GOT3 (cell line): ENCODE measurements around the gene MYDGF.
"Not testable (repeated sequence)": the region's sequence is repeated elsewhere in the genome, so short reads cannot be mapped to it uniquely, and the experiment has no call there.

ENCODE experiments used
- DNase-seq: peaks from one replicate; lab custom pipeline; 2025; ENCODE audit warnings: mixed read lengths; lab: John Stamatoyannopoulos, UW

MYDGF gene

DNA sequence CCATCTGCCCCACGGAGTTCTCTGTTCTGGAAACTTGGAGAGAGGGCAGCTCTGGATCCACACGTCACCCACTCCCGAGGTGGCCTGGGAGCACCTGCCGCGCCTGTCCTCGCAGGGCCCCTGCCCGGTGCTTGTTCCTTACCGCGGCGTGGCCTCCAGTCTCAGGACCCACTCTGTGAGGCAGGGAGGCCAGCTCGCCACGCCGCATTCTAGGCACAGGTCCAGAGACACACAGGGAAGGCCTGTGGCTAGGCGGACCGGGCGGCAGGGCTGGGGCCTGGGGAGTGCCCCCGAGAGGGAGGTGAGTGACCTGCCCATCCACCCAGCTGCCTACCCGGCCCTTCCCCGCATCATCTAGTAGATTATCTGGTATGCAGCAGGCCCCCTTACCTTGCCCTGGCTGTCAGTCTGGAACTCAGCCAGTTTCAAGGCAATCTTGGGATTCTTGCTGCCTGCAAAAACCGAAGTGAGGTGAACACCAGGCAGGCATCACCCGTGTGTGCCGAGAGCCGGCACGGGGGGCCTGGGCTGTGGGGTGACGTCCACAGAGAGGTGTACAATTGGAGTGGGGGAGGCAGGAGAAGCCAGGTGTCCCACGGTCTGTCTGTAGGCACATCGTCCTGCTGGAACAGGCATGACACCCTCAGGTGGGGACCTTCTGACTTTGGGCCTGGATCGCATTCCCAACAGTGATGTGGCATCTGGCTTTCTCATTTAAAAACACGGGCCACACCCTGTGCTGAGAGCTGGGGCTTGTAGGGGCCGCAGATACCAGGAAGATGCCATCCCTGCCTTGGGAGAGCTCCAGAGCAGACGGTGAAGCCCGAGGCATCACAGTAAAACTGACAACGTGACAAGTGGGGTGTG lies 29.9 kb upstream of the MYDGF start:
- DNase-seq: no peak

DNA sequence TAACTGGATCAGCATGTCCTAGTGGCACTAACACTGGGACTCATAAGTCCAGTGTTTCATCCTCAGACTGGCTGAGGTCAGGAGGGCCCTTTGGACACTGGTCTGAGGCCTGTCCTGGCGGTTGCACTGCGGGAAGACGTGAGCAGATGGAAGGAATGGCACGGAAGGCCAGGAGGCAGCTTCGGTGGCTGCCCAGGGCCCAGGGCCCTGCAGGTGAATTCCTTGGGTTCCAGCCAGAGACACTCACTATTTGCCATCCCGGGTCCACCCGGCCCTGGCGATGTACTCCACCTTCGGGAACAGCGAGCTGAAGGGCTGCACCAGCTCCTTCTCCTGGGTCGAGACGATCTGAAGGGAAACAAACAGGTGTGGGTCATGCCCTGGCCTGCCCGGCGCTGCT lies 27.2 kb upstream of the MYDGF start:
- no peak for DNase-seq

DNA sequence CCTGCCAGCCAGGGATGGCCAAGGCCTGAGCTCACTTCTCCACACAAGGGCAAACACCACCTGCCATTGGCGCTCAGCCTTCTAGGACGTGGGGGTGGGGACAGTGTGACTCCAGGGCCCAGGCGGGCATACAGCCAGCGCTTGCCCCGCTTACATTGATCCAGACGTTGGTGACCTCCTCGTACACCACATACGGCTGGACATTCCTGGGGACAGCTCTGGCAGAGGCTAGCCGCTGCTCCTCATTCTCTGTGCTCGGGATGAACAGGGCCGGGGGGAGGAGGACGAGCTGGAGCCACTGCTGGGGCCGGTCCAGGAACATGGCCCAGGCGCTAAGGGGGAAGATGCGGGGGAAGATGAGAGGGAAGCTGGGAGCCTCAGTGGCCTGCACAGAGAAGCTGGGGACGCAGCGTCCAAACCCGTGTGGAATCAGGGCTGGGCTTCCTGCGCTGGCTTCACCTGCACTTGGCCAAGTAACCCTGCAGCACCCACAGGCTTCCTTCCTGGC lies 25.1 kb upstream of the MYDGF start:
- DNase-seq: no peak

DNA sequence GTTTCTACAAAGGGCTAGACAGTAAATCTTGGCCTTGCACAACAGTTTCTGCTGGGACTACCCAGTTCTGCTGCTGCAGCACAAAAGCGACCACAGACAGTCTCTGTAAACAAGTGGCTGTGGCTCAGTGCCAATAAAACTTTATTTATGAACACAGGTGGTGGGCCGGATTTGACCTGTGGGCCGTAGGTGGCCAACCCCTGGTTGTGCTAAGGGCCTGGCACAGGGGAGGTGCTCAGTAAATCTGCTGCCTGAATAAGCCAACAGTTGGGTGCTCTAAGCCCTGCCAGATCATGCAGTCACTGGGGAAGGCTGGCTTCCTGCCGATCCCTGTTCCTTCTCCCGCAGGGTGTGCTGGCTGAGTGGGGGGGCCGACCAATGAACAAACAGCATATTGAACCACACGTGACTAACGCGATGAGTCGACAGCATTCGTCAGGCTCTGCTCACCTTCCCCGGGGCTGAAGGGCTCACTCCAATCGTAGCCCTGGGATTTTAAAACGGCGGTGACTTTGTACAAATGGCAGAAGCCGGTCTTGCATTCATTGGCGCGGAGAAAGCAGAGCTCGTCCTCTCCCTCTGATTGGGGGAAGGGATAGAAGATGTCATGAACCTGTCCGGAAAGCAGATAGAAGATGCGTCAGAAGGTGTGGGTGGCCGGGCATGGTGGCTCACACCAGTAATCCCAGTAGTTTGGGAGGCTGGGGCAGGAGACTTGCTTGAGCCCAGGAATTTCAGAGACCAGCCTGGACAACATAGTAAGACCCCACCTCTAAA lies 24.3 kb upstream of the MYDGF start:
- DNase-seq: peak; percentile 36

DNA sequence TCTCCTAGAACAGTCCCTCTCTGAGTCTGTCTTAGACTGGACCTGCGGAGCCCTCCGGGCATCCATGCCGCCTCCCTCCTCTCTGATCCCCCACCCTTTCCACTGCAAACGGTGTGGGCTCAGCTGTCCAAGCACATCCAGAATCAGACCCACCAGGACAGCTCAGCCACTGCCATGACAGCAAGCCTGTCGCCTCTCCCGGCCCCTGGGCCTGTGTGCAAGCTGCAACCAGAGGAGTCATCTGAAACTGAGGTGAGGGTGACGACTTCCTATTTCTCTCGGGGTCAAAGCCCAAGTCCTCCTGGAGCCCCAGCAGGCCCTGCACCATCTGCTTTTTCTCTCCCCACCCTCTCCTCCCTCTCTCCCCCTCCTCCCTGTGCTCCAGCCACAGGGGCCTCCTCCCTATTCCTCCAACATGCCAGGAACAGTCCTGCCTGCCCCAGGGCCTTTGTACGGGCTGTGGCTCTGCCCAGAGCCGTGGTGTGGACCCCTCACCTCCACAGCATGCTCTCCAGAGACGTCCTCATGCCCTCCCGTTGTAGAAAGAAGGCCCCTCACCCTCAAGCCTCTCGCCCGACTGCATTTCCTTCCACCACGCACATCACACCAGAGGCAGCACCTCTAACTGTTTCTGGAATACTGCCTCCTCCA lies 23.5 kb upstream of the MYDGF start:
- DNase-seq: no peak

DNA sequence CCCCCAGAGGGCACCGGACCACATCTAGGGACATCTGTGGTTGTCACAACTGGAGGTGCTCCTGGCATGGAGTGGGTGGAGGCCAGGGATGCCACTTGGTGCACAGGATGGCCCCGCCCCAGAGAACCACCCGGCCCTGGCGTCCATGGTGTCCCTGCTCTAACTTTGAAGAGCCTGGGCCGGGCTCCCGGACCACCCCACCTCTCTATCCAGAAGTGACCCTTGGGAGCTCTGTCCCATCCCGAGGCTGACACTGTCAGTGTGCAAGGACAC lies 22.9 kb upstream of the MYDGF start:
- DNase-seq: no peak

DNA sequence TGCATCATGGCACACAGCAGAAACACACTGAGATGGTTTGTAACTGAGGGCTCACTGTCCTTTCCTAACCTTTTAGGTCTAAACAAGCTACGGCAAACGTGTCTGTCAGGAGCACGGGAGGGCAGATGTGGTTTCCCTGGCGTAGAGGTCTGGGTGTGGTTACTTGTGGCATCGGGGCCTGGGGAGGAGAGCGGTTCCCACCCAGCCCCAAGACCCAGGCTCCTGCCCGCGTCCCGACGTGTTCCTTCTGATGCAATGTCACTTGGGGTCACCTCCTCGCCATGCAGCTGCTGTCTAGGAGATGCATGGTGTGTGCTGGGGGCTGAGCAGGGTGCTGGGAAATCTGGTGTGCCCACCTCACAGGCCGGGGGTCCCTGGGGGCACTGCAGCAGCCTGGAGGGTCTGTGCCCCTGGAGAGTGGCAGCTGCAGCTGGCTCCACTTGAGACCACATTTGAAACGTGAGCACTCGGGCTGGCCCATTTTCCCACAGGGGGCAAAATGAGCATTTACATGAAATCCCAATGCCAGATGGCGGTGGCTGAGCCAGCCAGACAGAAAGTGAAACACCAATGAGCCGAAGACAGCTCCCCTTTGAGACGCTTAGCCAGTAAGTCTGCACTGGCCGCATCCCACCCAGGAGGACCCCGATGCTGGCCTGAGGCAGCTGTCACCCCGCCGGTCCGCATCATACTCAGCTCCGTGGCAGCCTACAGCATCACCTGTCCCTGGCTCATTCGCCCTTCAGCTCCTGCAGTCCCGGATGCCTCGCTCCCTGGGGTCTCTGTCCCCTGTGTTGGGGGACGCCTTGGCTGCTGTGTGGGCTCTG lies 22.3 kb upstream of the MYDGF start:
- DNase-seq: no peak

DNA sequence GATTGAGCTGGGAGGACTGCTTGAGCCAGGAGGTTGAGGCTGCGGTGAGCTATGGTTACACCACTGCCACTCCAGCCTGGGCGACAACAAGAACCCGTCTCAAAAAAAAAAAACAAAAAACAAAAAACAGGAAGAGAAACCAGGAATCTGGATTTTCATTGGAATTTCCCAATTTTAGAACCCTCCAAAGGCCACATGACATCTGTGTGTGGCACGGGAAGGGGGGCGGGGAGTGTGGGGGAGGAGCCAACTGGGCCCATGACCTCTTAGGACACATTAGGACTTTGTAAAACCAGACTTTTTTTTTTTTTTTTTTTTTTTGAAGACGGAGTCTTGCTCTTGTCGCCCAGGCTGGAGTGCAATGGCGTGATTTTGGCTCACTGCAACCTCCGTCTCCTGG lies 21.2 kb upstream of the MYDGF start:
- DNase-seq: no peak

DNA sequence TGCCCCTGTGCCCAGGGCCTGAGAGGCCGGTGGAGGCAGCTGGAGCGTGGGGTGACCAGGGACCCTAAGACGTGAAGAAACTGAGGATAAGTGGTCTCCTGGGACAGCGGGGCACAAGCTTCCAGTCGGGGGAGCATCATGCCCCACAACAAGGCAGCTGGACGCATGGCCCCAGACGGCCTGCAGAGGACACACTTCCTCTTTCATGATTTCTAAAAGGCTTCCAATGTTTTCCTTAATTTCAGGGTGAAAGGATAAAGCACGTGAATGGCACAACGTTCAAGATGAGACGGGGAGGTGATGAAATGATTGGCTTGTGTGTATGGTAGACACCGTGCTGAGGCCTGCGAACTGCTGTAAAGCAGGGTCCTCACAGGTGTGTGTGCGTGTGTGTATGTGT lies 20.2 kb upstream of the MYDGF start:
- no peak for DNase-seq

DNA sequence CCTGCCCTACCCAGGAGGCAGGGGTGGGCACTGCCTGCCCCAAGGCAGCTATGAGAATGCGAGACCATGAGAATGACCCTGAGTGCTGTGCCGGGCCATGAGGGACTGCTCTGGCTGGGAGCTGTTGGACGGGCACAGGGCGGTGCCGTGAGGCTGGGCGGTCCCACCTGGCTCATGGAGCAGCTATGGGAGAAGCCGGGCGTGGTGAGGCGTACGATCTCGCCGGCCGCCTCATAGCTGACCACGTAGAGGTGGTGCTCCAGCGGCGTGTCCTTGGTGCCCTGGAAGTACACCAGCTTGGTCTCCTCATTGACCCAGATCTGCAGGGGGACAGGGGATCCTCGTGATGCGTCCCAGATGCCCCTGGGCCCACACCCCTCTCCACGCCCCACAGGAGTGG lies 19.3 kb upstream of the MYDGF start:
- DNase-seq: no peak

DNA sequence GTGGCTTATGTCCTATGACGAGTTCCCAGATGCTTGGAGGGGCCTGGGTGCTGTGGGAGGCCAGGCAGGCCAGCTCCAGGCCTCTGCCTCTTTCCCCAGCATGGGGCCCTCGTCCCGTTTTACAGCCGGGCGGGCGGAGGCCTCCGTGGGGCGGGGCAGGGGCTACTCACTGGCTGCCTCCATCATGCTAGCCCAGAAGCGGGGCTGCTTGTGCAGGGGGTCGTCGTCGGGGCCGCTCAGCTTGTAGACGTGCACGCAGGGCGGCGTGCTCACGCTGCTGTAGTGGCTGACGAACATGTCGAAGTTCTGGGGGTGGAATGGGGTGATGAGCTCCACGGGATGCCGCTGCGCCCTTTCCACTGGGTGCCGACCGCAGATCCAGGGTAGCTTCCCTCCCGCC lies 18.4 kb upstream of the MYDGF start:
- no peak for DNase-seq

DNA sequence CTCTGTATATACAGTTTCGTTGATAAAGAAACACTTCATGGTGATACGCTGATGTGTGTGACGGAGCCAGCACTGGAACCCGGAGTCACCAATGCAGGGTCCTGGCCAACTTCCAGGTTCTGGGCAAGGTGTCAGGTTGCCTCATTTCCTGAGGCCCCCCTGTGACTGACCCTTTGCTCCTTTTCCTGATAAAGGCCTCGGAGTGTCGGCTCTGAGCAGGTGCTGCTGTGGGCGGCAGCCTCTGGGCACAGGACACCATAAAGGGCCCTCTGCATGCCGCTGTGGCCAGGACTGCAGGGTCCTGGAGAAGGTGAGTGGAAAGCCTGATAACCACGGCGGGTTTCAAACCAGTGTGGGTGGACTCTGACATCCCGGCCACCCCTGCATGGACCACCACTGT lies 17.3 kb upstream of the MYDGF start:
- no peak for DNase-seq

DNA sequence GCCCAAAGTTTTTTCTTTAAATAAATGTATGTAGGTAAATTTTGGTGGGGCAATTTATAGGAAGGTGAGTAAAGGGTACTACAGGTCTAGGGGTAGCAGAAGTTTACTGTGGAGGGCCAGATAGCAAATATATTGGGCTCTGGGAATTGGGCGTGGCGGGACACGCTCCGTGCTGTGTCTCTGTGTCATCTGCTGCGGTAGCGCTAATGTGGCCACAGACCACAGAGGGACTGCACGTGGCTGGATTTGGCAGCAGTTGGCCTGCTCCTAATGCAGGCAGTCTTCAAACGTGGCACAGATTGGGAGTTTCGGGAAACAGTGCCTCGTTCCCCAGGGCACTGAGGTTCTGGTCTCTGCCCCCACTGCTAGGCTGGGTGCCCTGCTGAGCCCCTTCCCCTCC lies 16.6 kb upstream of the MYDGF start:
- DNase-seq: no peak

DNA sequence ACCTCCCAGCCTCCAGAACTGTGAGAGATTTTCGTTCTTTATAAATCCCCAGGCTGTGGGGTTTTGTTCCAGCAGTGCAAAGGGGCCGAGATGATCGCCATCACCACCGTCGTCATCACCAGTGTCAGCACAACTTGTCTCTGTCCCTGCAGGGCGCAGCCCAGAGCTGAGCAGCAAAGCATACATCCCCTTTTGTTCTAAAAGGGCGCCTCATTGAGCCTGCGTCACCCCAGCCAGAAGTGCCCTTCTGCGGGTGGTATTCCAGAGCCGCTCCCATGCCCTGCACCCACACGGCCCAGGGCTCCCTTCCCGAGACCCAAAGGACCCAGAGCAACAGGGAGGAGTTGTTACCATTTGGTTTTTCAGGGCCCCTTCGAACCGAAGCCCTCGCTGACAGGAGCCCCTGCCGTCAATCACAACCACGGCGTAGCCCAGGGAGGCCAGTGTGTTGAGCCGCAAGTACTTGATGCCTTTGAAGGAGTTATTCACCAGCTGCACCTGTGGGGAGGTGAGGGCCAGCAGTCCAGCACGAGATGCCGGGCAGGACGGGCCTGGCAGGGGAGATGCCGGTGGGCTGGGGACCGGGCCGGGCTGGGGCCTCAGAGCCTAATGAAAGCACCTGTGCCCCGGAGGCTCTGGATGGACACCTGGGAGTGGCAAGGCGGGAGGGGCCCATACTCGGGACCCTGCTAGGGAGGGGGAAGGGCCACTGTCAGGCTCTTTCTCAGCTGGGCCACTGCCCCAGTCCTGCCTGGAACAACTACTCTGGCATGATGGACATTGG lies 14.4 kb upstream of the MYDGF start:
- no peak for DNase-seq

DNA sequence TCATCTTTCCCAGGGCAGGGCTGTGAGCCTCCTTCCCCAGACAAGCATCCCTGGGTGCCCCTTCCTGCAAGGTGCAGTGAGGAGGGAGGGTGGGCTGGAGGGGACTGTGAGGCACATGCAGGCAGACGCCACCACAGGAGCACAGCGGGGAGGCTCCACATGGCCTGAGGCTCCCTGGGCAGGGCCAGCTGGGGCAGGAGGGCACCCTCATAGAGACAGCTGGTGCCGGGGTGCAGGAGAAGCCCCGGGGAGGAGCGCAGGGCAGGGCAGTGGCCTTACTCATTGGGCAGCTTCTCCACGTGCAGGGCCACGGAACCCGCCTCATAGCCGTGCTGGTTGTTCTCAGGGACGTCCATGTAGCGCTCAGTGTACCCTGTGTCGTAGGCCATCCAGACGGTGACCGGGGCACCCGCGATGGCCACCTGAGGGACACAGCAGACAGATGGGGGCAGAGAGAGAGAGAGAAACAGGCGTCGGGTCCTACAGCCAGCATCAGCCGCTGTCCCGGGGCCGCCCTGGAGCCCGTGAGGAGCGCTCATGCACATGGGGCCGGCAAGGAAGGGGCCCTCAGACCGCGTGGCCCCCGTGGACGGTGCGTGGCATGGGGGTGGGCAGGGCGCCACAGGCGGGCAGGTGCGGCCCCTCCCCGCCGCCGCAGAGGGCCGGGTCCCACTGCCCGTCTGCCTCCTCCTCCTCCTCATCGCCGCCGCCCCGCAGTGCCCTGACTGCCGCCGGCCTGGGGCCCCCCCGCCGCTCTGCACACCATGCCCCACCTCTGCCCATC lies 12.5 kb upstream of the MYDGF start:
- no peak for DNase-seq

DNA sequence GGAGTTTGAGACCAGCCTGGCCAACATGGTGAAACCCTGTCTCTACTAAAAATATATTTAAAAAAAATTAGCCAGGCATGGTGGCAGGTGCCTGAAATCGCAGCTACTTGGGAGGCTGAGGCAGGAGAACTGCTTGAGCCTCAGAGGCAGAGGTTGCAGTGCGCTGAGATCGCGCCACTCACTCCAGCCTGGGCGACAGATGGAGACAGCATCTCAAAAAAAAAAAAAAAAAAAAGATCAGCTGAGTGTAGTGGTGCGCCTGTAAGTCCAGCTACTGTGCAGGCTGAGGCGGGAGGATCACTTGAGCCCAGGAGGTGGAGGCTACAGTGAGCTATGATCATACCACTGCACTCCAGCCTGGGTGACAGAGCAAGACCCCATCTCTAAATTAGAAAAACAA lies 9.9 kb upstream of the MYDGF start:
- not testable (repeated sequence) for DNase-seq

DNA sequence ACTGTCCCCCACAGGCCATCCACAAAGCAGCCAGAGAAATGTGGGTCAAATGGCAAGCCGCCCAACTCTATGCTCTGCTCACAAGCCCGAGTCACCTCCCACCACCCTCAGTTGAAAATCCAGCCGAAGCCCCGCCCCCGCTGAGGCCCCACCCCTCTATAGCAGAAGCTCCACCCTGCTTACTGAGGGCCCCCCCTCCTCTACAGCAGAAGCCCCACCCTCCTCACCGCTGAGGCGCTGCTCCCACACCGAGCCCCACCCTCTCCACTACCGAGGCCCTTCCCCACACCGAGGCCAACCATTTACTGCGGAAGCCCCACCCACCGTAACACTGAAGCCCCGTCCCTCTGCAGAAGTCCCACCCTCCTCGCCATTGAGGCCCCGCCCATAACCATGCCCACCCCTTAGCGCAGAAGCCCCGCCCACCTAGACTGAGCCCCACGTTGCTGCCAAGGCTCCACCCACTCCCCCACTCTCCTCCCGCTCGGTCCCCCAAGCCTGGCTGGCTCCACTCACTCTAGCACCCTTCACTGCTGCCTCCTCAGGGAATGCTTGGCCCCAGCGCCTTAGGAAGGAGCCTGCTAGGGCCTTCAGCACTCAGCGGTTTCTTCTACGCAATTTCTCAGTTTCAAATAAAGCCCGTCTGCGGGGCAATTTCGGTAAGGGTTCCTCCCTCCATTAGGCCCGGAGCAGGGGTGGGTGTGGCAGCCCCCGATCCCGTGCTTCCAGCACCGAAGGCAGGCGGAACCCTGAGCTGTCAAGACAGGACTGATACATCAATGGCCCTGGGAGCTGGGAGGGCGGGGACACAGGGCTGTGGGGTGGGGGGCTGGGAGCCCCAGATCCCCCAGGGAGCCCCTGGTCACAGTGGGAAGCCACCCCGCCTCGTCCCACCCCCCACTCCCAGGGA lies 9.0 kb upstream of the MYDGF start:
- no peak for DNase-seq

DNA sequence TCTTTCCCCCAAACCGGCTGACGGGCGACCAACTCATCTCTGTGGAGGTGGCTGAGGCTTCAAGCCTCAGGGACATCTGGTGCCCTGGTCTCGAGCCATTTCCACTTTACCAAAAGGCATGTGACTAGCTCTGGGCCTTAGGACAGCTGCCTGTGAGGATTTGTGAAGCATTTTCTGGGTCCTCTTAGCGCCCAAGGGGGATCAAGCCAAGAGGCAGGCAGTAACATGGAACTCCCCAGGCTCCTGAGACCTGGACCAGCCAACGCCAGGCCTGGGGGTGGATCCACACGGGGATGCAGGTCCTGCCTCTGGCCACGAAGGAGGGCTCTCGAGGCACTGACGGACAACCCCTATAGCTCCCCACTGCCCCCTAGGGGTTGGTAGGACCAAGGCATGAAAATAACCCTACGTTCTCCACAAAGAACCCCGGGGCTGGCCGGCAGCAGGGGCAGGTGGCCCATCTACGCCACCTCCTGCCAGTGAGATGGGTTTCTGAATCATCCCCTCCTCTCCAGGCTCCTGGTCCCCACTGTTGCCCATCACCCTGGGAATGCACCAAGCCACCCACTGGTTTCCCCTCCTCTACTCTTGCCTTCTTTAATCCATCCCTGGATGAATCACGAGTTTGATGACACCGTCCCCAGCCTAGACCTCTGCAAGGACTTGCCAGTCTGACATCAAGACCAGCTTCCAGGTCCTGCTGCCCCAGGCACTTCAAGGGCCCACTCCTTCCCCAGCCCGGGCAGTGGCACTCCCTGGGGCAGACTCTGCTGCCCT lies 7.0 kb upstream of the MYDGF start:
- DNase-seq: no peak

DNA sequence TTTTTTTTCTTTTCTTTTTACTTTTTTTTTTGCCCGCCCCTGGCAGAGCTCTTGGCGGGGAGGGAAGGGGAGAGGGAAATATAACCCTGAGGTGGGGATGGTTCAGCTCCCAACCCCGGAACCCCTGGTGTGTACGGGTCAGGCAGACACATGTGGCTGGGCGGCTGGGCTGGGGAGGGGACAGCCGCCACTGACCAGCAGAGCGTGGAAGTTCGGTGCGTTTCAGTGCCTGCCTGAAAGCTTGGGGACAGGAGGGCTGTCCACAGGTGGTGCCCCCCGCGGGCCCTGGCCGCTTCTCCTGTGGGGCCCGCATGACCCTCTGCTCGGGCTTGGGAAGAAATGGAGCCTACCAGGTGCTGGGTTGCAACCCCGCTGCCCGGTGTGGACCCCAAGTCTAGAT lies 5.2 kb upstream of the MYDGF start:
- DNase-seq: no peak
